ENCODE data around the gene CORO6.

GRCh38 chr17:29669266-29669665 lies 46.6 kb upstream of the CORO6 start:
- TF ChIP-seq POLR2AphosphoS5 (IDR thresholded peaks at IDR 0.05; ENCODE audit: borderline replicate concordance, low read depth, low read length) = no peak
- no peak for TF ChIP-seq EZH2 (IDR thresholded peaks at IDR 0.05)
